GM19043 (cell line): Measurements from ENCODE around the gene PSMD1.

Experiments
- ATAC-seq: cut with Tn5 transposase; IDR thresholded peaks from one replicate; pipeline ENCODE4 v1.9.1; 2021; ENCODE audit warnings: low read depth; ENCODE audit not compliant: unreplicated experiment

The PSMD1 gene

DNA sequence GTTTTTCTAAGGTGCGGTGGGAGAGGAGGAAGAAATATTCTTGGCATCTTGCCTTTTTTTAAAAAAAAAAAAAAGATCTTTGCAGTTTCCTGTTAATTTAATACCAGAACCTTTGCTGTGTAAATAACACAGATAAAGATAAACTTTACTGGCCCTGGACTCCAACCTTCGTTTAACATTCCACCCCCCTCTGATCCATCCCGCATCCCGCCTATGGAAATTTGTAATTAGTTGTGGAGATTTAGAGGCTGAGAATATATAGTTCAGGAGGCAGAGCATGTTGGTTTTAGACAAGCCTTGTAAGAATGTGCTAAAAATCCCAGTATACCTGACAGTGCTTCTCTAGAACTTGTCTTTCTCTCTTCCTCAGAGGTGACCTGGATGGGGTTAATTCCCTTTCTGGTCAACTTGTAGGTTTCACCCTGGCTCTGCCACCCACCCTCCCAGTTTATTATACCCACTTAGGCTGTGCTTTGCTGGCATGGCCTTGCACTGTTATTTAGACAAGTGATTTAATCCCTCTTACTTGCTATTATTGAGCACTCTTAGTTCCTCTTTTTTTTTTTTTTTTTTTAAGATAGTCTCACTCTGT, 22.3 kb upstream of the PSMD1 start:
- no peak for ATAC-seq

DNA sequence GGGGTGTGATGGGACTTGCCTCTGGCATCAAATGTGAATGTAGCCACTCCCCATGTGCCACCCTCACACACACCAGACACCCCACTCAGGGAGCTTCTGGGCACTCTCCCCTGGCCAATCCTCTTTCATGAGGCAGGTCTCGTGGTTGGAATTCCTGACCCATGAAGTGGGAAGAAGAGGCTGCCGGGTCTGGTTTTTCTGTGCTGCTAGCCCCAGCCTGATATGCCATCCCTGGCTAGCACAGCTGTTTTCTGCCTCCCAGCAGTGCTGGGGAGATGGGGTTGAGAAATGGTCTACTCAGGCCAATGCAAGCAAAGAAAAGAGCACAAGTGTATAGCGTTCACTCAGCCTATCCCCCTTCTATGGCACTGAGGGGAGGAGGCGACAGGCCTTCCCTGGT, 20.5 kb upstream of the PSMD1 start:
- ATAC-seq: no peak

DNA sequence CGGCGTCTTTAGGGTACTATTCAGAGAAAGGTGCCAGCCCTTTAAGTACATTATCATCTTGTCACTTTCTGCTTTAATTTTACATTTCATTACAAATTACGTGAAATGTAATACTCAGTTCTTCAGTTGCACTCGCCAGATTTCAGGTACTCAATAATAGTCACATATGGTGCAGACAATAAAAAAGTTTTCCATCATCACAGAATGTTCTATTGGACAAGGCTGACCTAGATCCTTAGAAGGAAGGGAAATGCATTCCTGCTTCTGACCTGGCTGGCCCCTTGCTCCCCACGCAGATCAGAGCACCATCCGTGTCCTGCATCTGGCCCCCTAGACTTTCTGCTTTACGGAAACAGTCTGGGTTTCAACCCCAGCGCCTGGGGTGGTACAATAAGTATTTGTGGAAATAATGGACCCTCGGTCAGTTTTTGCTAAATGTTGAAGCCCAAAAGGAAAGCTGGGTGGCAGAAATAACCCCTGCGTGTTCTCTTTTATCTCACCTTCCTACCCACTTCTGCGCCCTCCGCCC, 20.0 kb upstream of the PSMD1 start:
- no peak for ATAC-seq

DNA sequence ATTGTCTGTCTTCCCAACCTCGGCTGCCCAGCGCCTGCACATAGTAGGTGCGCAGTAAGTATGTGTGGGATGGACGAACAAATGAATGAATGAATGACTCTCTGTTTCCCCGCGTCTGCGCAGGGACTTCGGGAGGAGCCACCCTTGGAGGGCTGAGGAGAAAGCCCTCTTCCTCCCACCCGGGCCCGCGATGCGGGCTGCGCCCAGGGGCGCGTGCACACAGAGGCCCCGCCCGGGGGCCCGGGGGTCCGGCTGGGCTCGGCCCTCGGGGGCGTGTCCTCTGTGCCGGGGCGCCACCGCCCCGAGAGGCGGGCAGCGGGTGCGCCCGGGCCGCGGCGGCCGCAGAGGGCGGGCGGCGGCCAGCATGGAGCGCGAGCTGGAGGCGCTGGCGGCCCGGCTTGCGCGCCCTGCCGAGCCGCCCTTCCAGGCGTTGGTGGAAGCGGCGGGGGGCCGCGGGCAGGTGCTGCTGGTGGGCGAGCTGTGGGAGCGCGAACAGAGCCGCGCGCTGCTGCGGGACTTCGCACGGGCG, 19.4 kb upstream of the PSMD1 start, which contains the start of gene C2orf72:
C2orf72 (plus strand) TSS at position 322 of the 529 bp plus-strand sequence; CDS start at position 365, 43 bp downstream.
- no peak for ATAC-seq

DNA sequence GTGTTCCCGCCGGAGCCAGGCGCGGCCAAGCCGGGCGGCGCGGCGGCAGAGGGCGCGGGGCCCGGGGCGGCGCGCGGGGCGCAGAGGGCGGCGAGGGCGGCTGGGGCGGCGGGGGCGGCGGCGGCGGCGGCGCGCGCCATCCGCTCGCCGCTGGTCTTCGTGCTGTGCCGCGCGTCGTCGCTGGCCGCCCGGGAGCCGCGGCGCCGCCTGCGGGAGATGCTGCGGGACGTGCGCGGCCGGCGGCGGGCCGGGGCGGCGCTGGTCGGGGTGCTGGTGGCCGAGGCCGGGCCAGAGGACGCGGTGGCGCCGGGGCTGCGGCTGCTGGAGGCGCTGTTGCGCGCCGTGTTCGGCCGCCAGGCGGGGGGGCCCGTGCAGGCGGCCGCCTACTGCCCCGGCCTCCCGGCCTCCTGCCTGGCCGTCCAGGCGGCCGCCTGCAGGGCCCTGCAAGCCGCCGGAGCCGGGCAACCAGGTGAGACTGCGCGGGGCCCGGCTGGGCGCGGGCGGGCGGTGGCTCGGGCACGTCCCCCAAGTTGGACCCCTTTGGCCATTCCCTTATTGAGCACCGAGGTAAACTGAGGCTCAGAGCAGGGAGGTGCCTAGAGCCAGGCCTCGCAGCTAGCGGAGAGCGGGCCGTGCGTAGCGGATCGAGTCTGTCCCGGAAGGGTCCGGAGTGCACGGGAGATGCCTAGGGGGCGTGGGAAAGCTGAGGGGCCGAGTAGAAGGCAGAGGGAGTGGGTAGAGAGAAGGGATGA, 18.8 kb upstream of the PSMD1 start:
- ATAC-seq: no peak

DNA sequence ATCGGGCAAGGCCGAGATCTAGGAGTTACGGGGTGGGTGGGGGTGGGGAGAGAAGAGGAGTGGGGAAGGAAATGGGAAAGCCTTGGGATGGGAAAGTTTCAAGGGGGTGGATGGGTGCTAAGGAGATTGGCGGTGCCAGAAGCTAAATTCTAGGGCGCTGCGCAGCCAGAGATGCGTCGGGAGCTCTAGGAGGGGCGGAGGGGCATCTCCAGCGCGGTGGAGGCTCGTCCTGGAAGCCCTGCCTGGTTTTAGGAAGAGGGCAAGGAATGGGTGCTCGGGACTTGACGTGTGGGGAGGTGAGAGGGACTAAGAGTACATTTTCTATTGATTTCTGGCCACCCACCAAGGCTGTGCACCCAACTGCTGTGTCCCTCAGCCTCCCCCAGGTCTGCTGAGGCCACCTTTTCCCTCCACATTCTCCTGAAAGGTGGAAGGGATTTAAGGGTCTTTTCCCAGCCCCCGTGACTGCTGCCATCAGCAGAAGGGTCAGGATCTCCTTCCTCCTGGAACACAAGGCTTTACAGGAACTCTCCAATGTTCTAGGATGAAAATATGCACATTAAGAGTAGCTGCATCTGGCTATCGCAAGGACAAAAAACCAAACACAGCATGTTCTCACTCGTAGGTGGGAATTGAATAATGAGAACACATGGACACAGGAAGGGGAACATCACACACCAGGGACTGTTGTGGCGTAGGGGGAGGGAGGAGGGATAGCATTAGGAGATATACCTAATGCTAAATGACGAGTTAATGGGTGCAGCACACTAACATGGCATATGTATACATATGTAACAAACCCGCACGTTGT, 18.0 kb upstream of the PSMD1 start:
- ATAC-seq: no peak

DNA sequence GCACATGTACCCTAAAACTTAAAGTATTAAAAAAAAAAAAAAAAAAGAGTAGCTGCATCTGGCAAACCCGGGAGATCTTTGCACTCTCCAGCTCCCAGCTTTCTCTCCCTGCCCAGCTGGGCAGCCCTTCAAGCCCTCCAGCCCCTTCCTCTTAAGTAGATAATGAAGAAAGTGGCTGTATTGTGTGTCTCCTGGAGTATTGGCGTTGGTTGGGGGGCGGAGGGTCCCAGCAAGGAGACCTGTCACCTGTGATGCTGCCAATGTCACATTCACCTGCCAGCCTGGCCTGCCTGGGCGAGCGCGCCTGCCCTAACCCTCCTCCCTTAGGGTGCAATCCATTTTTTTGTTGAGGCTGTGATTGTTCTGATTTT, 17.4 kb upstream of the PSMD1 start:
- ATAC-seq: no peak

DNA sequence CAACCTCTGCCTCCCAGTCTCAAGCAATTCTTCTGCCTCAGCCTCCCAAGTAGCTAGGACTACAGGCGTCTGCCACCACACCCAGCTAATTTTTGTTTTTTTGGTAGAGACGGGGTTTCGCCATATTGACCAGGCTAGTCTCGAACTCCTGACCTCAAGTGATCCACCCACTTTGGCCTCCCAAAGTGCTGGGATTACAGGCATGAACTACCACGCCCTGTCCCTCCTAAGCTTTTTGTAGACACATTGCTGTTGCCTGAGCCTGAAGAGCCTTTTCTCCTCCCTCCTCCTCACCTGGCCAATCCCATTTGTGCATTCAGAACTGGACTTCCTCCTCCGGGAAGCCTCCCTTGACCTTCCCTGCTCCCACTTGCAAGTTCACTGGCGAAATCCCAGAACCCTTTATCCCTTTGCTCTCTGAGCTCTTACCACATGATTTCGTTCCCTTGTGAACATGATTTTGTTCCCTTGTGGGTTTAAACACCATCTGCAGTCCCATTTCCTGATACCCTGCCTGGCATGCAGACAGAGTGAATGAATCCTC, 16.8 kb upstream of the PSMD1 start:
- ATAC-seq: no peak

DNA sequence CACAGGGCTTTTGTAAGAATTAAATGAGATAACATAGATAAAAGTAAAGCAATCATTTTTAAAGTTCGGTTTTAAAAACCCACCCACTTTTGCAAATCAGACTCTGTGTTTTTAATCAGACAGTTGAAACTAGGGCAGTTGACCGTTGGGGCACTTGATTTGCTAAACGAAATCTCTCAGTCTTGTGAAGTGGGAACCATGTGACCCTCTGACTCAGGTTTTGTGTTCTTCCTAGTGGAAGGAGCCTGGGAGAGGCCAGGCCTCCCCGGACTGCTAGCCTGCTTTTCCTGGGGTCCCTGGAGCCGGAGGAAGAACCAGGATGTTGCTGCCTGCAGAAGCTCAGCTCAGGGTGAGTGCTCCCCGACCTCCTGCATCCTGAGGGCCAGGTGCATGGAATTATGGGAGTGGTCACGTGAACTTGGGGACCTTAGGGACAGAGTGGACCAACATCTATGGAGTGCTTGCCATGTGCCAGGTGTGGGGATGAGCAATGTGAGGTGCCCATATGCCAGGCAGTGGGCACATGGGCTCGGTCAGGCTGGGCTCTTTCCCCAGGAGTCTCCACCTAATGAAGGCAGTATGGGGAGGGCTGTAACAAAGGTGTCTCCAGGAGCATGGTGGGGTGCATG, 15.5 kb upstream of the PSMD1 start:
- no peak for ATAC-seq

DNA sequence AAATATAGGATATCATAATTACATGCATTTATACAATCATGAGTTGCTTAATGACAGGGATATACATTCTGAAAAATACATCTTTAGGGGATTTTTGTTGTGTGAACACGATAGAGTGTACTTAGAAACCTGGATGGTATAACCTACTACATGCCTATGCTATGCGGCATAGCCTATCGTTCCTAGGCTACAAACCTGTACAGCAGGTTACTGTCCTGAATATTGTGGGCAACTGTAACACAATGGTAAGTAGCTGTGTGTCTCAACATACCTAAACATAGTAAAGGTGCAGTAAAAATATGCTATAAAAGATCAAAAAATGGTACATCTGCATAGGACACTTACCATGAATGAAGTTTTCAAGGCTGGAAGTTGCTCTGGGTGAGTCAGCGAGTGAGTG, 12.9 kb upstream of the PSMD1 start:
- ATAC-seq: no peak

DNA sequence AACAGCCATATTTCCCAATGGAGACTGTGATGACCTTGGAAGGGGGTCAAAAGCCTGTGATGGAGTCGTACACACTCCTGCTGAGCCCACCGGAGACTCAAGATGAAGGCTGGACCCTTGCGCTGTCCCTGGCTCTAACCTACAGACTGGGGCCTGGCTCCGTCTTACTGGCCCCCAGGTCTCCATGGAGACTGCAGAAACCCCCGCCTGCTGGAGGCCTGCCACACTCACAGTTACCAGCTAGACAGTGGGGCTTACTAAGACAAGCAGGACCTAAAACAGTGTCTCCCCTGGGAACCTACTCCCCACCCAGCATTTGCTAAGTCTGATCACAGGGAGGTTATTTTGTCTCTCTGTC, 9.8 kb upstream of the PSMD1 start:
- ATAC-seq: no peak

DNA sequence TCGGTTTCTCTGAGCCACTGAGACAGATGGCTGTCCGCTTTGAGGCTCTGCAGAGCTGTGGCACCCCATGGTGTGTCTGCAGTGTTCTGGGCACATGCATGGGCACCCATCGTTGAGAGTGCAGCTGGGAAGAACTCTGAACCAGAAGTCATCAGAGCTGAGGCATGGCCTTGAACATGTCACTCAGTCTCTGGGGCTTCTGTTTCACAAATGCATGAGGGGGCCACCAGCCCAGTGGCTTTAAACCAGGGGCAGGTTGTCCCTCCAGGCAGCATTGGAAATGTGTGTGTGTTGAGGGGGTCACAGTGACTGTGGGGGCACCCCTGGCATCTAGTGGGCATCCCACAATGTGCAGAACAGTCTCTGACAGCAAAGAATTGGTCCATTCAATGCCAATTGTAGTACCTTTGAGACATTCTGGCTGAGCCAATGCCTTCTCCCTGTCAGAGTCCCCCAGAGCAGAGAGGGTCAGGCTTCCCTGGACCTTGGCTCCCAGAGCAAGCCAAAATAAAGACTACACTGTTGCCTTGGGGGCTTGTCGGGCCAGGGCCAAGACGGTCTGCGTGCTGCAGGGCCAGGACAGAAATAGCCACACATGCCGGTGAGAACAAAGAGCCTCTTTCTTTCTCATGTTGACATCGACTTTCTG, 9.3 kb upstream of the PSMD1 start:
- no peak for ATAC-seq

DNA sequence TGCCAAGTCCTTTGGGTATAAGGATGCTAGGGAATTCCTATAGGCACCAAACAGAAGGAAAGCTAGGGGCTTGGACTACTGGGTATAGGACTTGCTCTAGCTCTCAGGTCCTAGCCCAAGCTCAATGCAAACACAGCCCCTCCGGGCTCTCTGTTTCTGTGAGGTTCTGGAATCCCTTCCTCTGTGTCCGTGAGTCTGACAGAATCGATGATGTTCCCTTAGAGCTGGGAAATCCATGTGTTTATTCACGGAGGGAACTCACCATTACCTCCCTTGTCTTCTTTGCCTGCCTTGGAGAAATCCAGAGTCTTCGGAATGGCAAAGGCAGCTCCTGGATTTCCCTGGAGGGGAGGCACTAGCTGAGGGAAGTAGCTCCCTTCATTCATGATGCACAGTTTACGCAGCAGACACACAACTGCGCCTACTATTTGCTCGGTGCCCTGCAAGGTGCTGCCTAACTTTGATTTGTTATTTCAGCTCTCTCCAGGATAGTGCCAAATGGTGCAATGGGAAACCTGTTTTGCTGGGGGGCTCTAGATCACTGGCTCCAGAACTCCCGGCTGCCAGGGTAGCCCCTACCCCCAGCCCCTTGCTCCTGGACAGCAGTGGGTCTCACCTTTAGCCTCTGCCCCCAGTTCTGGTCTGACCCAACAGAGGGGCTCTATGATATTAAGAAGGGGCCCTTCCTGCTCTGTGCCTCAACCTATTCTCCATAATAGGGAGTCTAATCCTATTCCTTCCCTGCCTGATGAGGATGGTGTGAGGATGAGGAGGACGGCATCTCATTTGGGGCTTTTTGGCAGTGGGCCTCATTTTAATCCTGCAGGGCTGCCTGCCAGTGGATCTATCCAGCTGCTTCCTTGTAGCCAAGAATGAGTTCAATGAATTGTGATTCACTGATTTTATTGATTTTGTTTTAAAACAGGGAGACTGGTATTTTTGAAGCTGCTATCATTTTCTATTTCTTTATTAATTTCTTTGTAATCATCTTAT, 8.4 kb upstream of the PSMD1 start:
- ATAC-seq: no peak

DNA sequence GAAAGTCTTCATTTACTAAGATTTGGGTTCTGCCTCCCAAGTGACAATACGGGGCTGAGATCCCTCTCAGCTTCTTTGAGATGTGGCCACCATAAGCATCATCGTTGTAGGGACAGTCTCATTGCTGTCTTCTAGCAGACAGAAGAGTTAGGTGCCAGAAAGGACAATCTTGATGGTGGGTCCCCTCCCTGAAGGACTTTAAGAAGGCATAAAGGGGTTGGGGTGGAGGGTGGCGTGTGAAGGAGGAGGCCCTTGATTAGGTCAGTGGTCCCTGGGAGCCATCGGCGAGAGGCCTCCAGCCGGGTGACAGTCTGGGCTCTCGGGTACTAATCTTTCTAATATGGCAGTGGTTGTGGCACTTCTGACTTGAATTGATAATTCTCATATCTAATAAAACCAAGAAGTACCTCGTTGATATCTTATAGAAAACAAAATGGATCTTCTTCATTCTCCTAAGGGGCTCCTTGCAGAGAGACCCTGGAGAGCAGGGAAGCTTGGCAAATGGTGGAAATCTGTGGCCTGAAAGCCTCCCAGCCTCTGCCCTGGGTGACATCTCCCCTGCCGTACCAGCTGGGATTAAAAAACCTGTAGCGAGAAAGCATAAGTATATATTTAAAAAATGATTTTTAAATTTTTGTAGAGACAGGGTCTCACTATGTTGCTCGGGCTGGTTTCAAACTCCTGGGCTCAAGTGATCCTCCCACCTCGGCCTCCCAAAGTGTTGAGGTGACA, 7.2 kb upstream of the PSMD1 start:
- no peak for ATAC-seq

DNA sequence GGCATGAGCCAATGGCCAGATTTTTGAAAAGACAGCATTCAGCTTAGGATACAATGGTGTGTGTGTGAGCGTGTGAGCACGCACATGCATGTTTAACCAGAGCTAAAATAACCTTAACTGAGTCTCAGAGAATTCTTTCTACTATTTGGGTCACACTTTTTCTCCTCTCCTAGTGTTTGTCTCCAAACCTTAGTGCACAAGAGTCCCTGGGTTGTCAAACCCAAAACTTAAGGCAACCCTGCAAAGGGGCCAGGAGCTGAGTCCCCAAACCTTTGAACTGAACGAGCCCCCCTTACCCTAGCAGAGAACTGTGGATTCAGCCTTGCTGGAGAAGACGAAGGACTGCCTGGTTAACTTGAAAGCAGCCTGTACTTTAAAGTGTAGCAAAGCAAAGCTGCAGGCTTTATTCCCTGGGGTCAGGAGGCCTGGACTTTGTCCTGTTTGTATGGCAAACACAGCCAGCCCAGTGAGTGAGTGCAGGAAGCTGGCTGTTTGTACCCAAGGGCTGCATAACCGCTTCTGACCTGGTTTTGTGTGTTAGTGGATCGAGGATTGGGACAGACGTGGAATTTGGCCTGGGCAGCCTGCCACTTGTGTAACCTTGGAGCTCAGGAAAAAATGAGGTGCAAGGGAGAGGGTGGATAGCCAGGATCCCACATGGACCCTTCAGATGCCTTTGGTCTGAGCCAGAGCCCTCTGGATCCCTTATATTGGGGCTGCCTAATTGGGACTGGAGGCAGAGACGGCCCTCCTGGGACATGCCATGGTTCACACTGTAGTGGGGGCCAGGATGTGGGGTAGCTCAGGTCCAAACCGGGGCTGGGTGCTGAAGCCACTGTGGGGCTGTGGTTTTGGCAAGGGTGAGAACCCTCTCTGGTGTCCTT, 6.4 kb upstream of the PSMD1 start:
- no peak for ATAC-seq

DNA sequence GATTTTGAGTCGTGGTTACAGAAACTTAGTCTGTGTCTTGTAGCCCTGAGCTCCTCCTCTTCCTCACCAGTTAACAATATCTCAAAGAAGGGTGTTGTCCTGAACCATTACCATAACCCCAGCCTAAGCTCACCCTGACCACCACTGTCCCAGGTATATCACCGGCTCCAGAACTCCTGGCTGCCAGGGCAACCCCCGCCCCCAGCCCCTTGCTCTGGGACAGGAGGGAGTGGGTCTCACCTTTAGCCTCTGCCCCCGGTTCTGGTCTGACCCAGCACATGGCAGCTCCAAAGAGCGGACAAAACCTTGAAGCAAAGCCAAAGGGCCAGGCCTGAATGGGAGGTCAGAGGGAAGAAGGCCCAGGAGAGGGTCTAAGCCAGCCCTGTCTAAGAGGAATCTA, 5.6 kb upstream of the PSMD1 start:
- ATAC-seq: no peak
